SK-N-SH (cell line): ENCODE measurements around the gene DAB2IP. TPM values are rescaled to one million over a fixed set of nuclear protein-coding genes. Genes with fewer than 3 reads are reported as not detected.

Experiments used
- CTCF ChIA-PET: fragments of 300-600, 350-600 bp; formaldehyde crosslinking; extraction: SDS; loops from one replicate; lab custom pipeline; 2021; lab: Yijun Ruan, JAX
- POLR2A ChIA-PET: fragments of 350-600 bp; sonication (Branson Sonifier 250); formaldehyde crosslinking; extraction: SDS; loops from one replicate; lab custom pipeline; 2020; ENCODE audit warnings: antibody characterized with exemption, inconsistent platforms; lab: Yijun Ruan, JAX
- DNase-seq: peaks from one replicate; pipeline ENCODE4 v3.0.0; 2012
- H2AFZ ChIP-seq: fragments of 200-600 bp; sonication (generic); 2 replicates; pipeline ENCODE4 v1.8.1; 2016; ENCODE audit warnings: antibody characterized with exemption, mild to moderate bottlenecking, low read depth
- H3F3A ChIP-seq: fragments of 200-600 bp; sonication (generic); replicated peaks from 2 replicates; pipeline ENCODE3; 2016; ENCODE audit warnings: antibody characterized with exemption, mild to moderate bottlenecking; ENCODE audit not compliant: insufficient read depth
- H3K27ac ChIP-seq, 2 experiments: fragments of 200-500 bp in 1 of 2; fragments of 200-600 bp in 1 of 2; sonication (Bioruptor generic) in 1 of 2; sonication (generic), shearing (Covaris generic) in 1 of 2; 2 replicates each; pipeline versions ENCODE4 v1.5.1 to v1.6.1; 2014 to 2016; ENCODE audit warnings: low read depth in 2 of 2, inconsistent platforms in 1 of 2, low read length in 1 of 2, mild to moderate bottlenecking in 1 of 2, mixed read lengths in 1 of 2
- H3K27me3 ChIP-seq: fragments of 200-600 bp; sonication (generic), shearing (Covaris generic); 2 replicates; pipeline ENCODE4 v1.6.1; 2016; ENCODE audit warnings: mixed run types; ENCODE audit not compliant: insufficient read depth
- H3K36me3 ChIP-seq, 2 experiments: fragments of 200-500 bp in 1 of 2; fragments of 200-600 bp in 1 of 2; sonication (Bioruptor generic) in 1 of 2; sonication (generic) in 1 of 2; replicated peaks in 1 of 2; 2 replicates each; pipeline versions ENCODE3 to v1.5.1; 2014 to 2016; ENCODE audit warnings: low read length in 1 of 2, mild to moderate bottlenecking in 1 of 2; ENCODE audit not compliant: insufficient read depth in 2 of 2, control insufficient read depth in 1 of 2
- H3K4me1 ChIP-seq, 2 experiments: fragments of 200-500 bp in 1 of 2; fragments of 200-600 bp in 1 of 2; sonication (Bioruptor generic) in 1 of 2; sonication (generic), shearing (Covaris generic) in 1 of 2; 2 replicates each; pipeline versions ENCODE4 v1.5.1 to v1.6.1; 2014 to 2016; ENCODE audit warnings: low read depth in 1 of 2, low read length in 1 of 2, mixed run types in 1 of 2; ENCODE audit not compliant: insufficient read depth in 2 of 2, control insufficient read depth in 1 of 2
- H3K4me2 ChIP-seq: fragments of 200-600 bp; sonication (generic), shearing (Covaris generic); 2 replicates; pipeline ENCODE4 v1.6.1; 2017; ENCODE audit warnings: mixed run types
- H3K4me3 ChIP-seq, 2 experiments: fragments of 200-500 bp in 1 of 2; fragments of 200-600 bp in 1 of 2; sonication (Bioruptor generic) in 1 of 2; sonication (generic), shearing (Covaris generic) in 1 of 2; 2 replicates each; pipeline versions ENCODE4 v1.5.1 to v1.8.1; 2014 to 2016; ENCODE audit warnings: low read depth in 2 of 2, inconsistent platforms in 1 of 2, low read length in 1 of 2, mild to moderate bottlenecking in 1 of 2, mixed read lengths in 1 of 2, moderate library complexity in 1 of 2
- H3K79me2 ChIP-seq: fragments of 200-600 bp; sonication (generic); 2 replicates; pipeline ENCODE4 v1.8.1; 2017; ENCODE audit warnings: mild to moderate bottlenecking; ENCODE audit not compliant: insufficient read depth
- H3K9ac ChIP-seq: fragments of 200-600 bp; sonication (generic); 2 replicates; pipeline ENCODE4 v1.6.1; 2017; ENCODE audit warnings: mixed run types
- H3K9me2 ChIP-seq: fragments of 200-600 bp; sonication (generic); 2 replicates; pipeline ENCODE4 v1.6.1; 2017; ENCODE audit warnings: mixed run types
- H3K9me3 ChIP-seq: fragments of 200-600 bp; sonication (generic); 2 replicates; pipeline ENCODE4 v1.6.1; 2017; ENCODE audit warnings: mixed run types, mild to moderate bottlenecking, moderate library complexity
- H4K20me1 ChIP-seq: fragments of 200-600 bp; sonication (generic); 2 replicates; pipeline ENCODE4 v1.6.1; 2017; ENCODE audit warnings: mild to moderate bottlenecking, mixed run types; ENCODE audit not compliant: insufficient read depth
- ELF1 ChIP-seq: IDR thresholded peaks from 2 replicates; pipeline ENCODE4 v1.4.0; 2012
- EP300 ChIP-seq, 2 experiments: IDR thresholded peaks; 2 replicates each; pipeline versions ENCODE4 v1.4.0 to v1.6.1; 2012; ENCODE audit warnings: borderline replicate concordance in 1 of 2, low read depth in 1 of 2, low read length in 1 of 2
- FOSL2 ChIP-seq: IDR thresholded peaks from 2 replicates; pipeline ENCODE4 v1.4.0; 2012; ENCODE audit warnings: low read depth, mild to moderate bottlenecking, moderate library complexity, borderline replicate concordance
- GATA2 ChIP-seq: sonication (generic); formaldehyde crosslinking; IDR thresholded peaks from 2 replicates; pipeline ENCODE4 v1.5.0; 2020; ENCODE audit warnings: mild to moderate bottlenecking, missing genetic modification reagents
- MXI1 ChIP-seq: IDR thresholded peaks from 2 replicates; pipeline ENCODE4 v1.6.1; 2012; ENCODE audit warnings: mild to moderate bottlenecking, low read depth, low read length, improper control_type of control experiment
- NFIC ChIP-seq: IDR thresholded peaks from 2 replicates; pipeline ENCODE4 v1.4.0; 2012; ENCODE audit warnings: borderline replicate concordance
- NRF1 ChIP-seq: IDR thresholded peaks from 2 replicates; pipeline ENCODE4 v1.6.1; 2012; ENCODE audit warnings: low read depth, mild to moderate bottlenecking, low read length
- SIN3A ChIP-seq: IDR thresholded peaks from 2 replicates; pipeline ENCODE4 v1.6.1; 2012; ENCODE audit warnings: low read depth, mild to moderate bottlenecking, low read length, moderate library complexity, borderline replicate concordance
- TEAD4 ChIP-seq: IDR thresholded peaks from 2 replicates; pipeline ENCODE4 v1.4.0; 2012; ENCODE audit warnings: mild to moderate bottlenecking, borderline replicate concordance; ENCODE audit not compliant: insufficient read depth
- WGBS: methylation state at CpG from one replicate; pipeline ENCODE4 v1.1.6; 2017; ENCODE audit warnings: low lambda C conversion rate; 5-methylcytosine and 5-hydroxymethylcytosine counted together
- polyA plus RNA-seq, 3 experiments: library from polyadenylated mRNA; depleted of rRNA; stranded (reverse); fragments of >200 nt; gene quantifications; 2 replicates each; pipeline ENCODE4 v1.2.3, GENCODE V29; 2012
- TF ChIP-seq, protein P1 (sequence below): IDR thresholded peaks from 2 replicates; pipeline ENCODE4 v1.4.0; 2012; ENCODE audit warnings: low read depth, borderline replicate concordance
- TF ChIP-seq, protein P2 (sequence below): fragments of 150-350 bp; IDR thresholded peaks from 2 replicates; pipeline ENCODE4 v1.6.1; 2016; ENCODE audit warnings: mild to moderate bottlenecking, low read depth, low read length
- TF ChIP-seq, protein P3 (sequence below): fragments of 200-600 bp; sonication (generic); IDR thresholded peaks from 2 replicates; pipeline ENCODE4 v1.6.1; 2017; ENCODE audit warnings: antibody characterized with exemption, mild to moderate bottlenecking, moderate library complexity
- TF ChIP-seq, protein P4 (sequence below): IDR thresholded peaks from 2 replicates; pipeline ENCODE4 v1.4.0; 2012; ENCODE audit warnings: low read depth
- TF ChIP-seq, protein P5 (sequence below): fragments of 150-350 bp; IDR thresholded peaks from 2 replicates; pipeline ENCODE4 v1.6.1; 2017; ENCODE audit warnings: antibody characterized with exemption, low read length, low read depth, borderline replicate concordance

The DAB2IP gene
- polyA plus RNA-seq, 1 of the 3 experiments (the other 2 are of a cell fraction) = 21.4 TPM

DNA sequence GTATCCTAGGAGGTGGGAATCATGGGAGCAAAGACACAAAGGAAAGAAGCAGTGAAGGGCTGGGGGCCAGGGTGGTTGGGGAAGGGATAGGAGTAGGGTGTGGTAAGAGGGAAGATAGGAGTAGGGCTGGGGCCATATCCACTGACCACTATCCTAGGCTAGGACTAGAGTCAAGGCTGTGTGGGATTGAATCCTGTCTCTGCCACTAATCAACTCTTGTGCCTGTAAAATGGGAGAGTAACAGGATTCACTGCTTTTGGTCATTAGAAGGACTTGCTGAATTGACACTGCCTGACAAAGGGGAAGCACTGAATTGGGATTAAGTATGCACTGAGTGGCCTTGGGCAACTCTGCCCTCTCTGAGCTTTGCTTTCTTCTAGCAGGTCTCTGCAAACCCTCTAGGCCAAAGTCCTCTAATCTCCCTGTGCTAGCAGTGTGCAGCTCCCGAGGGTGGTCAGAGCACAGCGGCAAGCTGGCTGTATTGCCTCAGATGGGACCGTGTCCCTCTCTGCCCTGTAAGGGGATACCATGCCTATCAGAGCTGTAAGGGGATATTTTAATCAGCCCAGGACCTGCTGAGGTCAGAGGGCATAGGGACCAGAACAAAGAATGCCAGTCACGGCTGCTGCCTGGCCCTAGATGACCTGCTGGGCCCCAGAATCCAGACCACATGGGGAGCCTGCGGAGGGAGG is 12.4 kb upstream of the DAB2IP start:
- H3K4me2 ChIP-seq = no peak overlapping the region
- no peak for TF ChIP-seq ELF1
- TF ChIP-seq, protein P1, sequence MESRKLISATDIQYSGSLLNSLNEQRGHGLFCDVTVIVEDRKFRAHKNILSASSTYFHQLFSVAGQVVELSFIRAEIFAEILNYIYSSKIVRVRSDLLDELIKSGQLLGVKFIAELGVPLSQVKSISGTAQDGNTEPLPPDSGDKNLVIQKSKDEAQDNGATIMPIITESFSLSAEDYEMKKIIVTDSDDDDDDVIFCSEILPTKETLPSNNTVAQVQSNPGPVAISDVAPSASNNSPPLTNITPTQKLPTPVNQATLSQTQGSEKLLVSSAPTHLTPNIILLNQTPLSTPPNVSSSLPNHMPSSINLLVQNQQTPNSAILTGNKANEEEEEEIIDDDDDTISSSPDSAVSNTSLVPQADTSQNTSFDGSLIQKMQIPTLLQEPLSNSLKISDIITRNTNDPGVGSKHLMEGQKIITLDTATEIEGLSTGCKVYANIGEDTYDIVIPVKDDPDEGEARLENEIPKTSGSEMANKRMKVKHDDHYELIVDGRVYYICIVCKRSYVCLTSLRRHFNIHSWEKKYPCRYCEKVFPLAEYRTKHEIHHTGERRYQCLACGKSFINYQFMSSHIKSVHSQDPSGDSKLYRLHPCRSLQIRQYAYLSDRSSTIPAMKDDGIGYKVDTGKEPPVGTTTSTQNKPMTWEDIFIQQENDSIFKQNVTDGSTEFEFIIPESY = no peak
- TF ChIP-seq, protein P2, sequence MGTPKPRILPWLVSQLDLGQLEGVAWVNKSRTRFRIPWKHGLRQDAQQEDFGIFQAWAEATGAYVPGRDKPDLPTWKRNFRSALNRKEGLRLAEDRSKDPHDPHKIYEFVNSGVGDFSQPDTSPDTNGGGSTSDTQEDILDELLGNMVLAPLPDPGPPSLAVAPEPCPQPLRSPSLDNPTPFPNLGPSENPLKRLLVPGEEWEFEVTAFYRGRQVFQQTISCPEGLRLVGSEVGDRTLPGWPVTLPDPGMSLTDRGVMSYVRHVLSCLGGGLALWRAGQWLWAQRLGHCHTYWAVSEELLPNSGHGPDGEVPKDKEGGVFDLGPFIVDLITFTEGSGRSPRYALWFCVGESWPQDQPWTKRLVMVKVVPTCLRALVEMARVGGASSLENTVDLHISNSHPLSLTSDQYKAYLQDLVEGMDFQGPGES = no peak
- no peak for TF ChIP-seq EP300 (IDR thresholded peaks at IDR 0.05; ENCODE audit: borderline replicate concordance in 1 of 2, low read depth in 1 of 2, low read length in 1 of 2)
- TF ChIP-seq, protein P3, sequence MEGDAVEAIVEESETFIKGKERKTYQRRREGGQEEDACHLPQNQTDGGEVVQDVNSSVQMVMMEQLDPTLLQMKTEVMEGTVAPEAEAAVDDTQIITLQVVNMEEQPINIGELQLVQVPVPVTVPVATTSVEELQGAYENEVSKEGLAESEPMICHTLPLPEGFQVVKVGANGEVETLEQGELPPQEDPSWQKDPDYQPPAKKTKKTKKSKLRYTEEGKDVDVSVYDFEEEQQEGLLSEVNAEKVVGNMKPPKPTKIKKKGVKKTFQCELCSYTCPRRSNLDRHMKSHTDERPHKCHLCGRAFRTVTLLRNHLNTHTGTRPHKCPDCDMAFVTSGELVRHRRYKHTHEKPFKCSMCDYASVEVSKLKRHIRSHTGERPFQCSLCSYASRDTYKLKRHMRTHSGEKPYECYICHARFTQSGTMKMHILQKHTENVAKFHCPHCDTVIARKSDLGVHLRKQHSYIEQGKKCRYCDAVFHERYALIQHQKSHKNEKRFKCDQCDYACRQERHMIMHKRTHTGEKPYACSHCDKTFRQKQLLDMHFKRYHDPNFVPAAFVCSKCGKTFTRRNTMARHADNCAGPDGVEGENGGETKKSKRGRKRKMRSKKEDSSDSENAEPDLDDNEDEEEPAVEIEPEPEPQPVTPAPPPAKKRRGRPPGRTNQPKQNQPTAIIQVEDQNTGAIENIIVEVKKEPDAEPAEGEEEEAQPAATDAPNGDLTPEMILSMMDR = no peak
- no peak for TF ChIP-seq TEAD4
- TF ChIP-seq SIN3A = no peak
- TF ChIP-seq MXI1 = no peak
- TF ChIP-seq FOSL2 = no peak
- TF ChIP-seq NFIC = no peak
- TF ChIP-seq, protein P4, sequence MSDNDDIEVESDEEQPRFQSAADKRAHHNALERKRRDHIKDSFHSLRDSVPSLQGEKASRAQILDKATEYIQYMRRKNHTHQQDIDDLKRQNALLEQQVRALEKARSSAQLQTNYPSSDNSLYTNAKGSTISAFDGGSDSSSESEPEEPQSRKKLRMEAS = no peak
- TF ChIP-seq, protein P5, sequence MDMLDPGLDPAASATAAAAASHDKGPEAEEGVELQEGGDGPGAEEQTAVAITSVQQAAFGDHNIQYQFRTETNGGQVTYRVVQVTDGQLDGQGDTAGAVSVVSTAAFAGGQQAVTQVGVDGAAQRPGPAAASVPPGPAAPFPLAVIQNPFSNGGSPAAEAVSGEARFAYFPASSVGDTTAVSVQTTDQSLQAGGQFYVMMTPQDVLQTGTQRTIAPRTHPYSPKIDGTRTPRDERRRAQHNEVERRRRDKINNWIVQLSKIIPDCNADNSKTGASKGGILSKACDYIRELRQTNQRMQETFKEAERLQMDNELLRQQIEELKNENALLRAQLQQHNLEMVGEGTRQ = no peak
- no peak for TF ChIP-seq GATA2 (CRISPR knock-in tag)
- TF ChIP-seq NRF1 = no peak
- no peak for DNase-seq
- H3K36me3 ChIP-seq = no peaks in the 10 kb centered on the region
- no peak overlapping the region for H2AFZ ChIP-seq
- H3K4me1 ChIP-seq = peaks cover 8 to 49% of the 10 kb centered on the region in 2 experiments; a peak in 3 of 4 replicates
- POLR2A ChIA-PET = interaction anchor here (1.1 kb wide), 1 partner anchor 19 kb away, joined by 3 read pairs; no protein-coding TSS in a partner anchor
- H3K9me3 ChIP-seq = no peaks in the 10 kb centered on the region
- H3F3A ChIP-seq = peaks cover 4% of the 10 kb centered on the region
- no peaks in the 10 kb centered on the region for H3K9me2 ChIP-seq
- H3K27ac ChIP-seq = no peak overlapping the region; a peak in 1 of 4 replicates
- no peak overlapping the region for H3K9ac ChIP-seq
- WGBS = 94% methylated on average over 5 of the region's 5 CpGs
- CTCF ChIA-PET = interaction anchor here (0.9 to 18.2 kb wide), 9 partner anchors 9 to 222 kb away, joined by 3 to 194 read pairs (median 5); no protein-coding TSS in a partner anchor
- no peak overlapping the region for H3K4me3 ChIP-seq
- no peaks in the 10 kb centered on the region for H3K79me2 ChIP-seq
- H3K27me3 ChIP-seq = no peaks in the 10 kb centered on the region
- H4K20me1 ChIP-seq = 0 out of 2 replicates have a peak, but pooled peaks cover 3% of the 10 kb centered on the region
